GM13977 (cell line): ENCODE results near the gene GRAMD1C.
A peak's percentile ranks its signal among the peaks of the same experiment; 100 is the strongest.

Experiments used
- DNase-seq: peaks from one replicate; pipeline ENCODE4 v3.0.0; 2012; ENCODE audit warnings: low spot score
- in situ Hi-C: fragments of 300-500 bp; cut with MboI; formaldehyde crosslinking; loops from one replicate; pipeline ENCODE4 v1.12.0; 2022; ENCODE audit warnings: low sequenced_read_pairs, low pct_unique_long_range_greater_than_20kb, mixed read lengths, inconsistent platforms; ENCODE audit not compliant: unreplicated experiment
- TF ChIP-seq, protein P1 (sequence below): IDR thresholded peaks from 2 replicates; pipeline ENCODE4 v1.5.1; 2012; ENCODE audit warnings: mild to moderate bottlenecking, control low read depth; ENCODE audit not compliant: insufficient read depth; ENCODE audit errors: extremely low read depth, missing control alignments

GRAMD1C gene

DNA sequence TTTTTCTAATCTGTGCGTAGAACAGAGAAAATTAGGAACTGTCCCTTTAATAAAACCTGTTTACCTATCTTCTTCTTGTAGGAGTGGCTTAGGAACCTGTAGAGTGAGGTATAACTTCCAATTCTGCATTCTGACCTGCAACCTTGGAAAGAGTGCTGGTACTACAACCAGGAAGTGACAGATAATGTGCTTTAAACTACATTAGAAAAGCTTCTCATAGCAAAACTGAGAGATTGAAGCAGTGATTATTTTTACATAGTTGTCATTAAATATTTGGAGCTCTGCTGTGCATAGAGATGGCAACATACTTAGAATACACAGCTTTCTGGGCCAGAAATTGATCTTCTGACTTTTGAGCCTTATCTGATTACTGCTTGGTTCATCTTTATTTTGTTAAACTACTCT lies 58.8 kb downstream of the GRAMD1C start:
- in situ Hi-C loops, result no loop called here
- TF ChIP-seq, protein P1, sequence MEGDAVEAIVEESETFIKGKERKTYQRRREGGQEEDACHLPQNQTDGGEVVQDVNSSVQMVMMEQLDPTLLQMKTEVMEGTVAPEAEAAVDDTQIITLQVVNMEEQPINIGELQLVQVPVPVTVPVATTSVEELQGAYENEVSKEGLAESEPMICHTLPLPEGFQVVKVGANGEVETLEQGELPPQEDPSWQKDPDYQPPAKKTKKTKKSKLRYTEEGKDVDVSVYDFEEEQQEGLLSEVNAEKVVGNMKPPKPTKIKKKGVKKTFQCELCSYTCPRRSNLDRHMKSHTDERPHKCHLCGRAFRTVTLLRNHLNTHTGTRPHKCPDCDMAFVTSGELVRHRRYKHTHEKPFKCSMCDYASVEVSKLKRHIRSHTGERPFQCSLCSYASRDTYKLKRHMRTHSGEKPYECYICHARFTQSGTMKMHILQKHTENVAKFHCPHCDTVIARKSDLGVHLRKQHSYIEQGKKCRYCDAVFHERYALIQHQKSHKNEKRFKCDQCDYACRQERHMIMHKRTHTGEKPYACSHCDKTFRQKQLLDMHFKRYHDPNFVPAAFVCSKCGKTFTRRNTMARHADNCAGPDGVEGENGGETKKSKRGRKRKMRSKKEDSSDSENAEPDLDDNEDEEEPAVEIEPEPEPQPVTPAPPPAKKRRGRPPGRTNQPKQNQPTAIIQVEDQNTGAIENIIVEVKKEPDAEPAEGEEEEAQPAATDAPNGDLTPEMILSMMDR, result no peak
- no peak for DNase-seq

DNA sequence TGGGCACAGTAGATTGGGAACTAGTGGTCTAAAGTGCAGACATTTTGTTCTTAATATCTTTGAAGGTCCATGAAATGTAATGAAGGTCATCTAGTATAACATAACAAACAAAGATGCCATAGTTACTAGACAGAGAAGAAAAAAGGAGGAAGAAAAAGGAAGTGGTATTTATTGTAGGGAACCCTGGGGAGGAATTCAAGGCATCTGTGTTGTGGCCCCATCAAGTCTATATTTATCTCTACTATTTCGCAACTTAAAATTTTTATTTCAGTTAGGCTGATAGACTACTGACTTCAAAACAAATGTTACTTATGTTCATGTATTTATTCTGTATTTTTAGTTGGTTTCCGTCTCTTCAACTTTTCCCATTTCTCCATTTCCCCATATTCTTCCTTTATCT lies 60.3 kb downstream of the GRAMD1C start:
- in situ Hi-C loops, result no loop called here
- TF ChIP-seq, protein P1, result no peak
- DNase-seq, result no peak

DNA sequence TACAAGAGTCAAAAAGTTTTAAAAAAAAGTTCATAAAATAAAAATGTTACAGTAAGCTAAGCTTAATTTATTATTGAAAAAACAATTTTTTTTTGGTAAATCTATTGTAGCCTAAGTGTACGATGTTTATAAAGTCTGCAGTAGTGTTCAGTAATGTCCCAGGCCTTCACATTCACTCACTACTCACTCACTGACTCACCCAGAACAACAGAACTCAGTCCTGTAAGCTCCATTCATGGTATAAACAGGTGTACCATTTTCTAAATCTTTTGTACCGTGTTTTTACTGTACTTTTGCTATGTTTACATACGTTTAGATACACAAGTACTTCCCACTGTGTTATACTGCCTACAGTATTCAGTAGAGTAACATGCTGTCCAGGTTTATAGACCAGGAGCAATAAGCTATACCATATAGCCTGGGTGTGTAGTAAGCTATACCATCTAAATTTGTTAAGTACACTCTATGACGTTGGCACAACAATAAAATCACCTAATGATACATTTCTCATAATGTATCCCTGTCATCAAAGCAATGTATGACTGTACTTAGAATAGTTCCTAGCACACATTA lies 68.1 kb downstream of the GRAMD1C start:
- TF ChIP-seq, protein P1, result no peak
- in situ Hi-C loops, result no loop called here

DNA sequence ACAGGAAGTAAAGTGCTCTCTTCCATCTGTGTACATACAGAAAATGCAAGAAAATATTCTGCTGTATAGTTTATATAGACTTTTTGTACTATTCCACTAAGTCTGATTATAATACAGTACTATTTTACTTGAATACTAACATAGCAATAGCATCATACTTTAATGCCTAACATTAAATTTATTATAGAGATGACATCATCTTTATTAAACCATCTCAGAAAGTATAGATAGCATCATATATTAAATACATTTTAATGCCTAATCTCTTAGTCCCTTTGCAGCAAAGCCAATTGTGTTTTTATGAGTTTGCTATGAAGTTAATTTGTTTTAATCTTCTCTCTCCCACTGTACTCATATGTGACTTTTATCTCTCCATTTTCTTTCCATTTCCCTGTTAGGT lies 69.5 kb downstream of the GRAMD1C start:
- TF ChIP-seq, protein P1, result no peak
- in situ Hi-C loops, result no loop called here
- DNase-seq, result no peak

More for the DNA sequence above, 68.1 kb downstream of the GRAMD1C start:
- DNase-seq, result no peak

DNA sequence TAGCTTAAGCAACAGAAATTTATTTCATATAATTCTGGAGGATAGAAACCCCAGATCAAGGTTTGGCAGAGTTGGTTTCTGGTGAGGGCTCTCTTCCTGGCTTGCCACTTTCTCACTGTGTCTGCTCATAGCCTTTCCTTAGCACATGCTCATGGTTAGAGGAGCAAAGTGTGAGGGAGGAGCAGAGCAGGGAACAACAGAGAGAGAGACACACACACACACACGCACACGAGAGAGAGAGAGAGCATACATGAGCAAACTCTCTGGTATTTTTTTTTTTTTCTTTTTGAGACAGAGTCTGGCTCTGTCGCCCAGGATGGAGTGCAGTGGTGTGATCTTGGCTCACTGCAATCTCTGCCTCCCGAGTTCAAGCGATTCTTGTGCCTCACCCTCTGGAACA lies 72.4 kb downstream of the GRAMD1C start:
- TF ChIP-seq, protein P1, result no peak
- in situ Hi-C loops, result loop anchor here (10.0 kb wide), 1 partner anchor 176 kb away; no protein-coding TSS in a partner anchor
- no peak for DNase-seq

DNA sequence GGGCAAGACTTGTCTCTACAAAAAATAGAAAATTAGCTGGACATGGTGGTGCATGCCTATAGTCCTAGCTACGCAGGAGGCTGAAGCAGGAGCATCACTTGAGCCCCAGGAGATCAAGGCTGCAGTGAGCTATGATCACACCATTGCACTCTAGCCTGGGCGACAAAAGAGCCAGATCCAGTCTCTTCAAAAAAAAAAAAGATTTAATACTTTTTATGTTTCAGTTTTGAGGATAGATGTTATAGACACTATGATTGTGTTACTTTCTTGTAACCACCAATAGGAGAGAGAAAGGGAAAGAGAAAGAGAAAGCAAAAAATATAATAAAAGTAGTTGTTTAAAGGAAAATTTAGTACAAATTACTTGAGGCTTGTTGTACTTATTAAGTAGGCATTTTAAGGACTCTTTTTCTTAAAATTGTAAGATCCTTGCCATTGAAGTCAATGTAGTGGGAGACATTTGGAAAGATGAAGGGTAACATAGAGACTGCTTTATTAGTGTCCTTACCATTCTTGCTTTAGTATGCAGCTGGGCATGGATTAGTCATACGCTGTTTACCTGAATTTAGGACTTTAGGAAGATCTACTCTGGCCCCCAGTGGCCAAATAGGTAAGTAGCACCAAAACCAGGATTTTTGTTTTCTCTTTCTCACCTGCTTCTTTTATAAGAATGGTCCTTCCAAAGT lies 74.1 kb downstream of the GRAMD1C start:
- in situ Hi-C loops, result loop anchor here (10.0 kb wide), 1 partner anchor 178 kb away; no protein-coding TSS in a partner anchor
- TF ChIP-seq, protein P1, result peak; percentile 76
- peak; percentile 58 for DNase-seq
